ENCODE measurements around the gene THAP10.

DNA sequence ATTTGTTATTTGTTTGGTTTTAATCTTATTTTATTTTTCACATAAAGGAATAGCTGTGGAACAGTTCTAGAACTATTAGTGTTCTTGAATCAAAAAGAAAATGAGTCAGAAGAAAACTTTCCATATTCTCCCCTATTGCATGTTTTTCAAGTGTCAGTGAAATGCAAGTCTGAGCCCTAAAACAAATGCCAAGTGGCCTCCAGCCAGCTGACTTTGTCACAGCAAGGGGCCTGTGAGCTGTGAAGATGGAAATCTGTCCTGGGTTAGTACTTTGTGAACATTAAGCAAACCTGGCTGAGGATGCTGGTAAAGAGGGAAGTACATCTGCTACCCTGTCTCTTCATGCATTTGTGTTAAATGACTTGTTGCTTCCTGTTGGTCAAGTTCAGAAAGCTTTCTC lies 14.6 kb upstream of the THAP10 start:
- TF ChIP-seq, protein P1, sequence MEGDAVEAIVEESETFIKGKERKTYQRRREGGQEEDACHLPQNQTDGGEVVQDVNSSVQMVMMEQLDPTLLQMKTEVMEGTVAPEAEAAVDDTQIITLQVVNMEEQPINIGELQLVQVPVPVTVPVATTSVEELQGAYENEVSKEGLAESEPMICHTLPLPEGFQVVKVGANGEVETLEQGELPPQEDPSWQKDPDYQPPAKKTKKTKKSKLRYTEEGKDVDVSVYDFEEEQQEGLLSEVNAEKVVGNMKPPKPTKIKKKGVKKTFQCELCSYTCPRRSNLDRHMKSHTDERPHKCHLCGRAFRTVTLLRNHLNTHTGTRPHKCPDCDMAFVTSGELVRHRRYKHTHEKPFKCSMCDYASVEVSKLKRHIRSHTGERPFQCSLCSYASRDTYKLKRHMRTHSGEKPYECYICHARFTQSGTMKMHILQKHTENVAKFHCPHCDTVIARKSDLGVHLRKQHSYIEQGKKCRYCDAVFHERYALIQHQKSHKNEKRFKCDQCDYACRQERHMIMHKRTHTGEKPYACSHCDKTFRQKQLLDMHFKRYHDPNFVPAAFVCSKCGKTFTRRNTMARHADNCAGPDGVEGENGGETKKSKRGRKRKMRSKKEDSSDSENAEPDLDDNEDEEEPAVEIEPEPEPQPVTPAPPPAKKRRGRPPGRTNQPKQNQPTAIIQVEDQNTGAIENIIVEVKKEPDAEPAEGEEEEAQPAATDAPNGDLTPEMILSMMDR (IDR thresholded peaks at IDR 0.05), result no peak
- no peak for TF ChIP-seq POLR2A (IDR thresholded peaks at IDR 0.05)
